GM12878 (cell line): ENCODE results near the gene ZCCHC17.

ENCODE experiments used
- NFIC ChIP-seq: IDR thresholded peaks from 2 replicates; pipeline ENCODE4 v1.6.1; 2012; ENCODE audit warnings: low read depth, mild to moderate bottlenecking, inconsistent platforms, low read length, moderate library complexity
- NR2F1 ChIP-seq: fragments of 450-650 bp; conservative IDR thresholded peaks from 2 replicates; pipeline ENCODE4 v1.6.1; 2017; ENCODE audit warnings: mild to moderate bottlenecking
- POLR2A ChIP-seq: IDR thresholded peaks from 2 replicates; pipeline ENCODE4 v1.6.1; 2011; ENCODE audit warnings: low read depth, mild to moderate bottlenecking, low read length
- RBBP5 ChIP-seq: fragments of 200-600 bp; sonication (generic); conservative IDR thresholded peaks from 2 replicates; pipeline ENCODE4 v1.6.1; 2016
- RFX5 ChIP-seq: IDR thresholded peaks from 2 replicates; pipeline ENCODE4 v1.6.1; 2011; ENCODE audit warnings: low read depth, low read length, improper control_type of control experiment
- TF ChIP-seq, protein P1 (sequence below): fragments of 450-650 bp; IDR thresholded peaks from 2 replicates; pipeline ENCODE4 v1.6.1; 2017; ENCODE audit warnings: mild to moderate bottlenecking, moderate library complexity
- TF ChIP-seq, protein P2 (sequence below), 3 experiments: IDR thresholded peaks in 2 of 3; conservative IDR thresholded peaks in 1 of 3; 2 replicates each; pipeline ENCODE4 v1.5.1; 2011; ENCODE audit warnings: low read depth in 3 of 3, low read length in 3 of 3, mild to moderate bottlenecking in 3 of 3, control low read depth in 2 of 3, moderate library complexity in 2 of 3, inconsistent platforms in 1 of 3, mixed read lengths in 1 of 3; ENCODE audit not compliant: control insufficient read depth in 2 of 3, insufficient read depth in 1 of 3; ENCODE audit errors: extremely low read depth in 1 of 3

DNA sequence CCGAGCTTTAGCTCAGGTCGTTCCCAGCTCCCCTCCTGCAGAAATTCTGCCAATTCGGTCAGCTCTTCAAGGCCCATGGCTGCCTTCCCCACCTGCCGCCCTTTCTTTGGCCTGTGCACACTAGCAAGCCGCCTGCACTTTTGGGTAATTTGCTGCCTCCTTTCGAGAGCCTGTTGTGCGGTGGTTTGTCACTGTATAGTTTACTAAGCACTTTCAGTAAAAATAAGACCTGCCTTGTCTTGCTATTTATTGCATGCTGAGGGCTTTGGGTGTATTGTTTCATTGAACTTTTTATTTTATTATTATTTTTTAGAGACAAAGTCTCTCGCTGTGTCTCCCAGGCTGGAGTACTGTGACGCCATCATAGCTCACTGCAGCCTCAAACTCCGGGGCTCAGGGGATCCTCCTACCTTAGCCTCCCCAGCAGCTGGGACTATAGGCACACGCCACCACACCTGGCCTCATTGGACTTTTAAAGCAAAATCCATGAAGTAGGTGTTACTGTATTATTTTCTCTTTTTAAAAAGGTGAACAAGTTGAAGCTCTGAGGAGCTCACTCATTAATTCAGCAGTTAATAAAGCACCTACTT is 77.2 kb downstream of the ZCCHC17 start:
- TF ChIP-seq, protein P1, sequence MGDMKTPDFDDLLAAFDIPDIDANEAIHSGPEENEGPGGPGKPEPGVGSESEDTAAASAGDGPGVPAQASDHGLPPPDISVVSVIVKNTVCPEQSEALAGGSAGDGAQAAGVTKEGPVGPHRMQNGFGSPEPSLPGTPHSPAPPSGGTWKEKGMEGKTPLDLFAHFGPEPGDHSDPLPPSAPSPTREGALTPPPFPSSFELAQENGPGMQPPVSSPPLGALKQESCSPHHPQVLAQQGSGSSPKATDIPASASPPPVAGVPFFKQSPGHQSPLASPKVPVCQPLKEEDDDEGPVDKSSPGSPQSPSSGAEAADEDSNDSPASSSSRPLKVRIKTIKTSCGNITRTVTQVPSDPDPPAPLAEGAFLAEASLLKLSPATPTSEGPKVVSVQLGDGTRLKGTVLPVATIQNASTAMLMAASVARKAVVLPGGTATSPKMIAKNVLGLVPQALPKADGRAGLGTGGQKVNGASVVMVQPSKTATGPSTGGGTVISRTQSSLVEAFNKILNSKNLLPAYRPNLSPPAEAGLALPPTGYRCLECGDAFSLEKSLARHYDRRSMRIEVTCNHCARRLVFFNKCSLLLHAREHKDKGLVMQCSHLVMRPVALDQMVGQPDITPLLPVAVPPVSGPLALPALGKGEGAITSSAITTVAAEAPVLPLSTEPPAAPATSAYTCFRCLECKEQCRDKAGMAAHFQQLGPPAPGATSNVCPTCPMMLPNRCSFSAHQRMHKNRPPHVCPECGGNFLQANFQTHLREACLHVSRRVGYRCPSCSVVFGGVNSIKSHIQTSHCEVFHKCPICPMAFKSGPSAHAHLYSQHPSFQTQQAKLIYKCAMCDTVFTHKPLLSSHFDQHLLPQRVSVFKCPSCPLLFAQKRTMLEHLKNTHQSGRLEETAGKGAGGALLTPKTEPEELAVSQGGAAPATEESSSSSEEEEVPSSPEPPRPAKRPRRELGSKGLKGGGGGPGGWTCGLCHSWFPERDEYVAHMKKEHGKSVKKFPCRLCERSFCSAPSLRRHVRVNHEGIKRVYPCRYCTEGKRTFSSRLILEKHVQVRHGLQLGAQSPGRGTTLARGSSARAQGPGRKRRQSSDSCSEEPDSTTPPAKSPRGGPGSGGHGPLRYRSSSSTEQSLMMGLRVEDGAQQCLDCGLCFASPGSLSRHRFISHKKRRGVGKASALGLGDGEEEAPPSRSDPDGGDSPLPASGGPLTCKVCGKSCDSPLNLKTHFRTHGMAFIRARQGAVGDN, result no peak
- TF ChIP-seq, protein P2, sequence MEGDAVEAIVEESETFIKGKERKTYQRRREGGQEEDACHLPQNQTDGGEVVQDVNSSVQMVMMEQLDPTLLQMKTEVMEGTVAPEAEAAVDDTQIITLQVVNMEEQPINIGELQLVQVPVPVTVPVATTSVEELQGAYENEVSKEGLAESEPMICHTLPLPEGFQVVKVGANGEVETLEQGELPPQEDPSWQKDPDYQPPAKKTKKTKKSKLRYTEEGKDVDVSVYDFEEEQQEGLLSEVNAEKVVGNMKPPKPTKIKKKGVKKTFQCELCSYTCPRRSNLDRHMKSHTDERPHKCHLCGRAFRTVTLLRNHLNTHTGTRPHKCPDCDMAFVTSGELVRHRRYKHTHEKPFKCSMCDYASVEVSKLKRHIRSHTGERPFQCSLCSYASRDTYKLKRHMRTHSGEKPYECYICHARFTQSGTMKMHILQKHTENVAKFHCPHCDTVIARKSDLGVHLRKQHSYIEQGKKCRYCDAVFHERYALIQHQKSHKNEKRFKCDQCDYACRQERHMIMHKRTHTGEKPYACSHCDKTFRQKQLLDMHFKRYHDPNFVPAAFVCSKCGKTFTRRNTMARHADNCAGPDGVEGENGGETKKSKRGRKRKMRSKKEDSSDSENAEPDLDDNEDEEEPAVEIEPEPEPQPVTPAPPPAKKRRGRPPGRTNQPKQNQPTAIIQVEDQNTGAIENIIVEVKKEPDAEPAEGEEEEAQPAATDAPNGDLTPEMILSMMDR (IDR thresholded peaks at IDR 0.05 in 2 of 3, conservative IDR thresholded peaks at IDR 0.05 in 1 of 3; ENCODE audit: control insufficient read depth in 2 of 3, extremely low read depth in 1 of 3, insufficient read depth in 1 of 3, low read depth in 3 of 3, low read length in 3 of 3), result no peak
- TF ChIP-seq RFX5 (no peak), NR2F1 (no peak), POLR2A (no peak), NFIC (no peak), RBBP5 (no peak)
